ENCODE data around the gene SHROOM1.
A peak's percentile ranks its signal among the peaks of the same experiment; 100 is the strongest.
"Not testable (repeated sequence)": the region's sequence is repeated elsewhere in the genome, so short reads cannot be mapped to it uniquely, and the experiment has no call there.

Gene SHROOM1

GRCh38 chr5:132830436-132831094, at the start of gene SHROOM1:
TSS of gene SHROOM1 (minus strand) at chr5:132830647. CDS start at chr5:132826140, 4,507 bp downstream.
- DNase-seq: peak; percentile 49

- no peak for DNase-seq
These were observed 47.5 kb upstream of the SHROOM1 start for GRCh38 chr5:132877938-132878337.

- no peak for DNase-seq
These were observed 47.0 kb upstream of the SHROOM1 start for GRCh38 chr5:132877466-132877865.

GRCh38 chr5:132876020-132876759, 45.7 kb upstream of the SHROOM1 start:
- DNase-seq: no peak

- DNase-seq: no peak
These were observed 43.5 kb upstream of the SHROOM1 start for GRCh38 chr5:132873930-132874271.

DNA sequence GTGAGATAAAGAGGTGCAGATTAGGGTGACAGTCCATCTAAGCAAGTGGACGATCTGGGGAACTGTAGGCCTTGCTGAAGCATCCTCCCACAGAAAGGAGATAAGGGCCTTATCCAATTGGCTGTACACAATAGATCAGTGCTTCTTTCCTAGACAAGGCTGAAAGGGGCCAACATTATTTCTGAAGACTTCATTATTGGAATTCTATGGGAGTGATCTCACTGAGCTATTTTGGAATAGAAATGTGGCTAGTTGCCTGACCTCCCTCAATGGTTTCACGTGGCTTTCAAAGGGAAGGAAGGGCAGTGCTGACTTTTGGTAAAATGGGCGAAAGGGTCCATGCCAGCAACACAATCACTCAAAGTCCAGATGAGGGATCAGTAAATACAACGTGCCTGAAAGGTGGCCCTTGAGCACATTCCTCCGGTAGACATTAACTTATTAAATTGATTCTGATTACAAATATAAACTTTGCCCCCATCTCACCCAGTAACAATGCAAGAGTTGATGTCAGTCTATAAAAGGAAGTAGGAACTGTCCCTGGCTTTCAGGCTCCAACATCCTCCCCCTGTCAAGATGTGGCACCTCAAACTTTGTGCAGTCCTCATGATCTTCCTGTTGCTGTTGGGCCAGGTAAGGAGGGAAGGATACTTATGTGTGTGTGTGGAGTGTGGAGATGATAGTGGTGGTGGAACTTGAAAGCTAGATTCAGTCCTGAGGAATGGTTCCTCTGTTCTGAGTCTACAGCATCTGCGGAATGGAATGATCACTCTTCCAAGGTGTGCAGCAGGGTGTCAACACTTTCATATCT, 42.9 kb upstream of the SHROOM1 start, which contains the start of gene LEAP2:
Gene LEAP2 (plus strand): TSS at position 550 of the 811 bp plus-strand sequence. CDS start 27 bp downstream, at position 577.
- no peak for DNase-seq

GRCh38 chr5:132872788-132873118, 42.3 kb upstream of the SHROOM1 start:
- no peak for DNase-seq

GRCh38 chr5:132871459-132872284, 41.2 kb upstream of the SHROOM1 start:
- DNase-seq: no peak

GRCh38 chr5:132870801-132871200, 40.4 kb upstream of the SHROOM1 start:
- no peak for DNase-seq

DNA sequence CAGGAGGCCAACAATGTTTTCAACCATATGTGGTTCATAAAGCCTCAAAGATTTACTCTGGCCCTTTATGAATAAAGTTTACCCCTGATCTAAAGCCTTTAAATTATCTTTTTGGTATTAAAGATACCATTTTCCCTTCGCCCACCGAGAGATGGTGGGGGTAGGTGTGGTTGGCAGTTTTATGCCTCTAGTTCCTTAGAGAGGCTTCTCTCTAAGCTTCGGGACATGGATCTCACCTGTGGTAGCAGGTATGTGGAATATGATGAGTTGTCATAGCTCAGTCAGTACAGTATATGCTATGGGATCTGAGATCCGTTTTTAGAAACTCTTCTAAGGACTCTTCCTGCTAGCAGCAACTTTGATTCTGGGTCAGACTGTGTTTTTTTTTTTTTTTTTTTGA, 38.3 kb upstream of the SHROOM1 start:
- DNase-seq: no peak

- no peak for DNase-seq
These were observed 36.6 kb upstream of the SHROOM1 start for GRCh38 chr5:132867046-132867451.

DNA sequence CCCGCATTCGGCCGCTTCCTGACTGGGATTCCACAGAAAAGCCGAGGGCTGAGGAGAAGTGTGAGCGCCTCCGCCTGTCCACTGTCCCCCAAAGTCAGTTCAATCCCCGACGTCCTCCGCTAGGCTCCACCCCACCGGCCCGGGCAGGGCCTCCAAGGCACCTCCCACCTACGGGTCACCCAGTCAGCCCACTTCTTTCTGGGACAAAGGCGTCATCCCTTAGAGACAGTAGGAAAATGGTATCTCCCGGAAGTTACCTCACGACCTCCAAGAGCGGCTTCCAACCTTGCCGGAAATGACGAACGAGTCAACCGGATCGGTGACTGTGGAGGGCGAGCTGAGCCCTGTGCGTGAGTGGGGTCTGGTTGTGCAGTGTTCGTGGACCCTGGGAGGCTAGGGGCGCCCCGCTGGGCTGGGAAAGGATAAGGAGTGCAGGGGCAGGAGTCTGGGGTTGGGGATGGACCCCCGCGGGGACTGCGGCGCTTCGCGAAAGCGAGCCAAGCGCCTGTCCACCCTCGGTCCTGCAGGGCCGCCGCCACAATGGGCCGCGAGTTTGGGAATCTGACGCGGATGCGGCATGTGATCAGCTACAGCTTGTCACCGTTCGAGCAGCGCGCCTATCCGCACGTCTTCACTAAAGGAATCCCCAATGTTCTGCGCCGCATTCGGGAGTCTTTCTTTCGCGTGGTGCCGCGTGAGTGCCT, 36.0 kb upstream of the SHROOM1 start, which contains the start of the genes GDF9 and UQCRQ:
Gene GDF9 (minus strand): TSS at position 128 of the 704 bp plus-strand sequence. CDS start 1,936 bp downstream, outside the sequence.
Gene UQCRQ (plus strand): TSS at position 301 of the 704 bp plus-strand sequence. CDS start 240 bp downstream, at position 541.
- DNase-seq: peak; percentile 86

DNA sequence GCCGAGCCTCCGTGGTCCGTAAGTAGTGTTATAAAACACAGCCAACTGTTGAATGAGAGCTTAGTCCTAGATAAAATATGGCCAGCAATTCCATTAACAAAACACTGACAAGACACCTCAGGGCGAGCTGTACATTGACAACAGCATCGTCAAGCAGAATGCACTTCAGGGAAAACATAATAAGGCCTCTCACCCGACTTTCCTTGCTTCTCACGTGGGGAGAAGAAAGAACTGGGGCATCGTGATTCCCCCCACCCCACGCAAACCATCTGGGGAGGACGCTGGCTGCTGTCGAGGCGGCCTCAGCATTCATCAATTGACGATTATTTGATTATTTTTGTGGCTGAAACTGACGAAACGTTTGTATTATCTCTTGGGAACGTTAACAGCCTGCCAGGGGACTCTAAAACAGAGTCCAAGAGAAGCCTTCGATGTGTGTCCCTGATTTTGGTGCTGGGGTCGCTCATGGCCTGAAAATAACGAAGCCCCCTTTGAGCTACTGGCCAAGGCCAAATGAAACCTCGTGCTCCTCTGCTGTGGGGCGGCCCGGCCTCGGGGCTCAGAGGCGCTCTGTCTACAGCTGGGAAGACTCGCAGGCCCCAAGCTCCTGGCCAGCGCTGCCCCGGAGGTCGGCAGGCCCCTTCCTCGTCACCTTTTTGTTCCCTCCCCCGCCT, 35.4 kb upstream of the SHROOM1 start:
- no peak for DNase-seq

DNA sequence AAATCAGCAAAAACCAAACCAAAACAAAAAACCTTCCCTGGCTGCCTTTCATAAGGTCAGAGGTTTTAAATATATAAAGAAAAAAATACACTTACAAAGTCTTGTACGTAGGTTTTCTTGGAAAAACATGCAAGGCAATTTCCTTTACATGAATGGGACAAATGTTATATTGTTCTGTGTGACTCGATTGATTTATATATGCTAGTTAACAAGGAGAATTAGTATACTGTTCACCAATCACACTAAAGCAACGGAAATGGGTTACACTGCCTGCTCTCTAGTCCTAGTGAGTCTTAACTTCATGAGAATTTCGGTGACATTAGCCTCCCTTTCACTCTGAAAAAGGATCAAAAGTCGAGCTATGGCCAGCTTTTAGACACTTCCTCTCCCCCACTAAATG, 30.3 kb upstream of the SHROOM1 start:
- no peak for DNase-seq

DNA sequence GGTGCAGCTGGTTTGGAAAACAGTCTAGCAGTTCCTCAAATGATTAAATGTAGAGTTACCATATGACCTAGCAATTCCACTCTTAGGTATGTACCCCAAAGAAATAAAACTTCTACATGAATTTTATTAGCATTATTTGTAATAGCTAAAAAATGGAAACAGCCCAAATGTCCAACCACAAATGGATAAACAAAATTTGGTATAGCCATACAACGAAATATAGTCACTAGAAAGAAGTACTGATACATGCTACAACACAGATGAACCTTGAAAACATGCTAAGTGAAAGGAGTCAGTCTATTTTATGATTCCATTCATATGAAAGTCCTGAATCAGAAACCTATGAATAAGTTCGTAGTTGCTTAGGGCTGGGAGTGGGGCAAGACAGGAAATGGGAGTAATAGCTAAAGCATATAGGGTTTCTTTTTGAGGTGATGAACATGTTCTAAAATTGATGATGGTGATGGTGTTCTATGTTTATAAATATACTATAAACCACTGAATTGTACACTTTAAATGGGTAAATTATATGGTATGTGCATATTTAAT, 29.5 kb upstream of the SHROOM1 start:
- no peak for DNase-seq

DNA sequence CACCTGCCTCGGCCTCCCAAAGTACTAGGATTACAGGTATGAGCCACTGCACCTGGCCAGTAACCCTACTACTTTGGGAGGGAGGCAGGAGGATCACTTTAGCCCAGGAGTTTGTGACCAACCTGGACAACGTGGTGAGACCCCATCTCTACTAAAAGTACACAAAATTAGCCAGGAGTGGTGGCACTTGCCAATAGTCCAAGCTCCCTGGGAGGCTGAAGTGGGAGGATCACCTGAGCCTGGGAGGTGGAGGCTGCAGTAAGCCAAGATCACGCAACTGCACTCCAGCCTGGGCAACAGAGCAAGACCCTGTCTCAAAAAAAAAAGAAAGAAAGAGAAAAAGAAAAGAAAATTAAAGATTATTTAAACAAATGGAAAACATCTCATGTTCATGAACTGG, 25.6 kb upstream of the SHROOM1 start:
- DNase-seq: no peak

- not testable (repeated sequence) for DNase-seq
These were observed 24.5 kb upstream of the SHROOM1 start for GRCh38 chr5:132854992-132855391.

- DNase-seq: no peak
These were observed 23.9 kb upstream of the SHROOM1 start for GRCh38 chr5:132854301-132854700.

DNA sequence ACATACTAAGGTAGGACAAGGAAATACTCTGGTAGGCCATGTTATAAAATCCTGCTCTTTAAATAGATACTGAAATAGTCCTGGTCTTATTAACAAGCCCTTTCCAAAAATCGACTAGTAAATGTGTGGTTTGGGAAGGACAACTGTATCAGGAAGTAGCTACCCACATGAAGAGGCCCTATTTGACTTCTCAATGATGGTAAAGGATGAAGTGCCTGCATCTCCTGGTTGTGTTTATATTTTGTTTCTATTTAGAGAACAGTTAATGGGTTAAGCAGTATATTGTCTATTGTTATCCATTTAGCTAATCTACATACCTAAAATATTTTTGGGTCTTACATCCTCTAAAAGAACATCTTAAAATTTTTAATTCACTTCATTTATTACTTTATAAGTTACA, 23.3 kb upstream of the SHROOM1 start:
- DNase-seq: no peak

DNA sequence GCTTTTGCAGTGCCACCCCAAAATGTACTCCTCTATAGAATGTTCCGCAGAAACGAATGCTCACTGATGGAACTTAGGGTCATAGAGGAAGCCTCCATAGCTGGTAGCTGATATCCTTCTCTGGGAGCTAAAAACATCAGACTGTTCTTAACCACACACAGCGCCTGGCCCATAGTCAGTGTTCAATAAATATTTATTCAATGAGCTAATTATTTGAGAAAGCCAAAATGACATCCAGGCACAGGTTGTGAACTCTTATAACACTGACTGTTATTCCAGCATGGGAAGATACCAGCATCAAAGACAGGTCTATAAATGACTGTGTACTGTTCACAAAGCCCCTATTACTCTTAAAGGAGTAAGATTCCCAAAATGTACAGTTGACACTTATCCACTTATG, 22.9 kb upstream of the SHROOM1 start:
- no peak for DNase-seq

GRCh38 chr5:132850066-132850465, 19.6 kb upstream of the SHROOM1 start:
- DNase-seq: no peak

All from activated CD4-positive, CD25-positive, alpha-beta regulatory T cell treated with anti-CD3 and anti-CD28 coated beads, Interleukin-2, amount 50 U/mL, for 72 hours (primary cell).